GM21526 (cell line): ENCODE data around the gene MED7.

Source experiments
- ATAC-seq: cut with Tn5 transposase; IDR thresholded peaks from one replicate; pipeline ENCODE4 v1.9.1; 2021; ENCODE audit warnings: moderate library complexity; ENCODE audit not compliant: unreplicated experiment, low FRiP score

MED7 gene

DNA sequence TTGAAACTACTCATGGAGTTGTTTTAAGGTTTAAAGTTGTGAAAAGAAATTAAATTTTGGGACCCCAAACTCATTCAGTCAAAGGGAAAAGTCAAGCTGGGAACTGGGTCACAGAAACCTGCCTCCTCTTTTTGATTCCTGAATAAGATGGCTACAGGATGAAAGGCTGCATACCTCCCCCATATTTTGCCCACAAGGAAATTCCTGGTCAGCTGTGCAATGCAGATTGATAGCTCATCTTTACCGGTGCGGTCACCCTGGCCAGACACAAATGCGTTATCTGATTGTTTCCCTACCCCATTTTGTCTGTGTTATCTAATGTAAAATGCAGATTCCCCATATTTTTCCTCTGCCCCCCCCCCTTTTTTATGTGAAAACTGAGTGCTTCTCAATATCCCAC is 35.2 kb downstream of the MED7 start:
- ATAC-seq = no peak

DNA sequence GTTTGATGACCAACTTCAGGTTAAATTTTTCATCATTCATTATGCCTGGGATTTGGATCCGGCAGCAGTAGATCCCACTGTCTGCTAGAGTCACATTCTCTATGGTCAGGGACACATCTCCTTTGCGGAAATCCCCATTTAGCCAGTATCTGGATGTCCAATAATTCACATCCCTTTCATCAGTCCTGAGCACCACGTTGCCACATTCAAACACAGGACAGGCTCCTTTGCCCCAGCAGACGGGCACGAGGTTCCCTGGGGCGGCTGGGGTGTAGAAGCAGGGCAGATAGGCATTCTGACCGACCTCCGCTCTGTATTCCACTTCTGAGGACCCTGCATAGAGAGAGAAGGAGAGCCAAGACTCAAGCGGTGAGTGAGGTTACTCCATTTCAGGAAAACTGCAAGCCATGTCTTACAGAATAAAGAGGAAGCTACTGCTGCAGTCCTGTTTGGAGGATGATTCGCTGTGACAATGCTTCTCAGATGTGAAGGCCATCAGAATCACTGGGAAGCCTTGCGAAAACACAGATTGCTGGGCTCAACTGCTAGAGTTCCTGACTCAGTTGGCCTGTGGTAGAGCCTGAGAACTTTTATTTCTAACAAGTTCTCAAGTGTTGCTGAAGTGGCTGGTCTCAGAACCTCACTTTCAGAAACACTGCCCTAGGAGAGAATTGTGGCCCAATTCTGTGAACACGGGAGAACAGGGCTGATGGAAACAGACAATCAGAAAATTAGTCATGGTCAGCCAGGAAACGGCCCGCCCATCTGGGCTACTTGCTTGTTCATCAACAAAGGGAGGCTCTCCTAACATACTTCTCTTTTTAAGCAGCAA is 35.8 kb downstream of the MED7 start:
- ATAC-seq = no peak

DNA sequence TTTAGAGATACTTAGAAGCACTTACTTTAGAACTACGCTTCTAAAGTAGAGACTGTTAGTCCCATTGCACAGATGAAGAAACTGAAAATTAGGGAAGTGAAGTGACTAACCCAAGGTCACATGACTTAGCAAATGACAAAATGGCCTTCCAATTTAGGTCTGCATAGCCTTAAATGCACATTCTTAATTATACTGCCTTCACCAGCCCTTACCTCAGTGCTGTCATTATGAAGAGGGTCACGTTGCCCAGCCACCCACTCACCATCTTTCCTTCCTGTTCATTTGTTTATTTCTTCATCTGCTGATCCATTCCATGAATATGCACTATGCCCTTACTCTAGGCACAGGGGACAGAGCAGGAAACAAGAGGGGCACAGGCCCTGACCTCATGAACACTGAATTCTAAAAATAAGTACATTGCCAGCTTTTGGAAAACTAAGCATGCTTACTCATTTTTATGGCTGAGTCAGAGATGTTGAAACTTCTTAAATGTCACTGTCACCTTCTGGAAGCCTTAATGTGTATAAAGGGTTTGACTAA is 42.5 kb downstream of the MED7 start:
- ATAC-seq = no peak

DNA sequence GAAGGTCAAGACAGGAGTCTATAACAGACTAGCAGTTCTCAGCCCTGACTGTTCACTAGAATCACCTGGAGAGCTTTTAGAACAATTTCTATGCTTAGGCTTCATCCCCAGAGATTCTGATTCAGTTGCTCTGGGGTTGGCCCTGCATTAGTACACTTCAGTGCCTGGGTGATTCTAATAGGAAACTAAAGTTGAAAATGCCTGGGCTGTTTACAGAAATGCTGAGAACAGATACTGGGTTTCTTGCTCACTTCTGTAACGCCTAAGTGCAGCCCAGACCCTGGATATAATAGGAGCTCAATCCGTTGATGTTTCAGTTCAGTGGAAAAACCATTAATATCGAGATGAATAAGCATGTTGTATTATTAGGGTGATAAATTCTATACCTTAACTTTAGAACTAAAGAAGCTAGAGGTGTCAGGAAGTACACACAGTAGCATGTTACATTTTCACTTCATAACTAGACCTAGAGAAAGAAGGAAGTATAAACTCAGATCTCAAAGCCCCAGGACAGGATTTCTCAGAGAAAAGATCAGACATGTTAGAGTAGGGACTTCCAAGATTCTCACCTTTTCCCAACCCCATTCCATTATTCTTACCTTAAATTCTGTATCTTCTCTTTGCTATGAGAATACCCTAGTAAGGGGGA is 54.2 kb downstream of the MED7 start:
- ATAC-seq = peak; percentile 75
